ENCODE results near the gene PISD.

Gene PISD

DNA sequence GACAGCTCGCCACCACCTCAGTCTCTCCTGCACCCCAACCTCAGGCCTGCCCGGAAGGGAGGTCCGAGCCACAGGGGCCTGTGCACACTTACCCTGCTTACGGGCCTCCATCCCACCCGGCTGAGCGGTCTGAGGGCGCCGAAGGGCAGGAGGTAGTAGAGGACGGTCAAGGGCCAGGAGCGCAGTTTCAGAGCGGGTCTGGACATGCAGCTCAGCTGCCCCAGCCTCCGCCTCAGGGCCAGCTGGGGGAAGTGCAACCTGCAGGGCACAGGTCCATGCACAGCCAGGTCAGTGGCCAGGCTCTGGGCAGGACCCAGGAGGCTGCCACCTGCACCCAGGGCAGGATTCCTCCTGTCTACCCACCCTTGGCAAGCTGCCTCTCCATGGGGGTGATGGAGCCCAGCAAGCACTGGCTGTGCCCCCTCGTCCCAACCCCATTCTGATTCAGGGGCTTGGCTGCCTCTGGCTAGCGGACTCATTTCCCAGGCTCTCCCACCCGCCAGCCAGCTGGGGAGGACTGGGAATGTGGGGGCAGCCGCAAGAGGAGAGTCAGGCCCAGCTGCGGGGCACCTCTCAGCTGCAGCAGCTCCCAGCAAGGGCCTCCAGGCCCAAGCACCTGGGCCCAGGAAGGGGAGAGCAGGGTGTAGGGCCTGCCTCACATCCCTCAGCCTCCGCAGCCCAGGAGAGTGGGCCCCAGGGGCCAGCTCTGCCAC, 38.3 kb downstream of the PISD start:
- DNase-seq: no peak

GRCh38 chr22:31622980-31623379, 39.0 kb downstream of the PISD start:
- no peak for DNase-seq

GRCh38 chr22:31621507-31622124, 40.4 kb downstream of the PISD start:
- no peak for DNase-seq

GRCh38 chr22:31620756-31621480, 41.1 kb downstream of the PISD start:
- DNase-seq: no peak

- no peak for DNase-seq
Observed at GRCh38 chr22:31619611-31620300, 42.3 kb downstream of the PISD start.

DNA sequence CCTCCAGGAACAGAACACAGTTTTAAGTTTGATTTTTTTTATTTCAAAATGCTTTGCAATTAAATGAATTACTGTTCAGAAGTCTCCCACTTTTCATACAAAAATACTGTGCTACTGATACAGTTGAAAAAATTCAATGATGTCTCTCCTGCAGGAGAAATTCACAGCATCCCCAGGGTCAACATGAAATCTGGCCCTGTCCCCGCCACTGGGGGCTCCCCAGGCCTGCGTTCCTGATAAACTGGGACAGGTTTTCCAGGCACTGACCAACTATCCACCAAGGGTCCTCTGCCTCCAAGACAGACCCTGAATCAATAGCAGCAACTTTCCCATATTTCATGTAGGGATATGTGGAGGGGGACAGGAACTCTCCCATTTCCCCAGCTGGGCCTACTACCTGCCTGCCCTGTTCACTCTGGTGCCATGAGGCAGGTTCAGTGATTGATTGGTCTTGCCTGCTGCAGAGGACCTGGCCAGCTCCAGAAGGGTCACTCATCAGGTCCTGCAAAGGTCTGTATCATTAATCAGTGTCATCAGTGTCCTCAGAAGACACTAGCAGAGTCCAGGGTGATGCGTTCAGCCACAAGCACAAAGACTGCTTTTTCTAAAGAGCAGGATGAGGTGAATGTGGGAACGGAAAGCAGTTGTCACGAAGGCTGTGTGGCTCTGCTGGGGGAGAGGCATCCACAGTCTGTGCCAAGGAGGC, 43.4 kb downstream of the PISD start:
- DNase-seq: no peak

DNA sequence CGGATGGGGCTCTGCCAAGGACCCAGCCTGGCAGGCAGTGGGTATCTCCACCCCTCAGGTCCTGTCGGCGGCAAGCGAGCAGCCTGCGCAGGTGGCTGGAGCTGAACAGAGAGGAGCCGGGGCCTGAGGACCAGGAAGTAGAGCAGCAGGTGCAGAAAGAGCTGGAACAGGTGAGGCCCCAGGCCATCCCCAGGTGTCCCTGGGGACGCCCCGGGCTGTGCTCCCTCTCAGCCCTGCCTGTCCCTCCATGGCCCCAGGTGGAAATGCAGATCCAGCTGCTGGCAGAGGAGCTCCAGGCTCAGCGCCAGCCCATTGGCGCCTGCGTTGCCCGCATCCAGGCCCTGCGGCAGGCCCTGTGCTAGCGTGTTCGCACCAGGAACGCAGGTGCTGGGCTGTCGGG, 44.0 kb downstream of the PISD start:
- no peak for DNase-seq

- no peak for DNase-seq
Observed at GRCh38 chr22:31616315-31616980, 45.6 kb downstream of the PISD start.

DNA sequence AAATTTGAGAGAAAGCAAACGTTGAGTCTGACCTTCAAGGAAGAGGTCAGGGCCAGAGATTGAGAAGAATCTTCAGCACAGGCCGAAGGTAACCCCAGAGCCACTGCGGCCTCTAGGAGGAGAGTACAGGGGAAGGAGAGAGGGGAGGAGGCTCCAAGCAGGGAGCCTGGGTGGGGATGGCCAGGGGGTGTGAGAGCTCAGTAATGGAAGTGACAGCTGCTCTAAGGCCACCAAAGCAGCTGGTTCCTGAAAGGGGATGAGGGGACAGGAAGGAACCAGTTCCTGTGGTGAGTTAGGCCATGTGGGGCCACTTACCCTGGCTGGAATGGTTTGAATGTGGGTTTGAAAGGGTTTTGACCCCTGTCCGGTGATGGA, 46.1 kb downstream of the PISD start:
- no peak for DNase-seq

DNA sequence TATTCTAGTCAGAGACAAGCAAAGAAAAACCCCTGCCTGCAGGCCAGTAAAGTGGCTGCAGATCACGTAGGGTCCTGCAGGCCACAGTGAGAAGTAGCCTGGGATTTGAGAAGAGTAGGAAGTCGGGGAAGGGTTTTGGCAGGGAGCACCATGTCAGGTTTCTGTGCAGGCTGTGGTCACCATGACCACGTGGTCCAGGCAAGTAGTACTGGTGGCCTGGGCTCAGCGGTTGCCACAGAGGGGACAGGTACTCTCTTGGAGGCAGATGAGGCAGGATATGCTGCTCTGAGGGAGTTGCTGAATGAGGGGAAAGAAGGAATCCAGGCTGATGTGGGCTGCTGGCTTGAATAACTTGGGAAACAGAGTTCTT, 46.5 kb downstream of the PISD start:
- no peak for DNase-seq

- DNase-seq: no peak
Observed at GRCh38 chr22:31614781-31615490, 47.1 kb downstream of the PISD start.

GRCh38 chr22:31613904-31614296, 48.1 kb downstream of the PISD start:
- DNase-seq: no peak

- DNase-seq: no peak
Observed at GRCh38 chr22:31613286-31613903, 48.6 kb downstream of the PISD start.

GRCh38 chr22:31612891-31613285, 49.1 kb downstream of the PISD start:
- DNase-seq: no peak

DNA sequence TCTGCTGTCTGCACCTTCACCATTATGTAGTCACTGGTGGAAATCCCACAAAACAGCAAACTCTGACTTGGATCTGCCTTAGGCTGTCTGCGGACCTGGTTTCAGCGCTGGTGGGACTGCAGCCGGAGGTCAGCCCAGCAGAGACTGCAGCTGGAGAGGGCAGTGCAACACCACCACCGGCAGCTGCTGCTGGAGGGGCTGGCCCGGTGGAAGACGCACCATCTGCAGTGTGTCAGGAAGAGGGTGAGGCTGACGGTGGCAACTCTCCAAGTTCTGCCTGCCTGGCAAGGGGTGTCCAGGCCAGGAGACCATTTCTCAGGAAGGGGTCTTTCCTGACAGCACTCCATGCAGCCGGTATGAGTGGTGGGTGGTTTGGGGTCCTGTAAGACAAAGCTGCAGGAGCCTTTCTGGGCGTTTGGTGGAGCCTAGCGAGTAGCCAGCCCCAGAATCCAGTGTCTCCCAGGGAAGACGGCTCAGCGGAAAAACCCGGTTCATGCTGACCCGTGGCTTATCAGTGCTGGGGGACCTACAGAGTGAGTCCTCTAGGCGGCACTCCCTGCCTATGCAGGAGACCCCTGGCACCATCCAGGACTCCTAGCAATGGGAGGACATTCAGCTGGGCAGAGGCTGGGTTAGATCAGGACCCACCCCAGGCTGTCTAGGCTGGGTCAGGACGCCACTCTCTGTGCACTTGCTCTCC, 50.8 kb downstream of the PISD start:
- DNase-seq: no peak

GRCh38 chr22:31610611-31611010, 51.4 kb downstream of the PISD start:
- no peak for DNase-seq

DNA sequence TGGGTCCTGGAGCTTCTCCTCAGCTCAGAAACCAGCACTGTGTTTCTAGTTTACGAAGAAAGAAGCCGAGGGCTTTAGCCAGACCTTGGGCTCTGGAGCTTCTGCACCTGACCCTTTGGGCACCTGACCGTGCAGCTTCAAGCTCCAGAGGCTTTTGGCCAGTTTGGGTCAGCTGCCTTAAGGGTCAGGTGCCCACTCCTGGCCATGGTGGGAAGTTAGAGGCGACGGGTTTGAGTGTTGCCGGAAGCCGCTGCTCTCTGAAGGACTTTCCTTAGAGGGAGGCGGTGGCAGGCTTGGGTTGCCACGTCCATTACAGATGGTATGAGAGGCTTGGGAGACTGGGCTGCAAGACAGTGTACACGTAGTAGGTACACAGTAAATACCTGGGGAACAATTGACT, 52.3 kb downstream of the PISD start:
- DNase-seq: no peak

GRCh38 chr22:31607696-31608095, 54.3 kb downstream of the PISD start:
- no peak for DNase-seq

DNA sequence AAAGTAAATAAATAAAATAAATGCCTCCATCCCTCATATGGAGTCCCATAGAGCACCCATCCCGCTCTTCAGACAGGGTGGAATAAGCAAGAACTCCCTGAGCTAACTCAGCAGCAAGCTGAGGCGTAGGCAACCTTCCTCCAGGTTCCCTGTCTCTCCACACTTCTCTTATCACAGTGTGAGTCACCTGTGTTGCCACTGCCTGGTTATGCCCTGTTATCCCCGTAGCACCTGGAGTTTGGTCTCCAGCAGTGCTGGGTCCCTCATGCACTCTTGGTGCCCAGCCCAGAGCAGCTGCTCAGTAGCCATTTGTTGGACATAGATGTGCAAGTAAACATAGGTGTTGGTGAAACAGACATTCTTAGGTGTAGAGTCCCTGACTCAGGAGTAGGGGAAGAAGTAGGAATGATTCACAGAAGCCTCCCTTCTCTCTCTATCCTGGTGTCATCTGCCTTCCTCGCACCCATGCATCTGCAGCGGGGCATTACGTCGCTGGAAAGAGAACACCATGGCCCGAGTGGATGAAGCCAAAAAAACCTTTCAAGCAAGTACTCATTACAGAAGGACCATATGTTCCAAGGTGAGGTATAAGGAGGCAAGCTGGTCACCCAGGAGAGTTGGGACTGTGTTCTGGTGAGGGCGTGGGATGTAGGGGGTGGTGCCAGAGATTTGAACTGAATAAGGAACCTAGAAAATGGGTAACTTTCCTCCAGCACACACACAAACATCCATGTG, 56.0 kb downstream of the PISD start:
- no peak for DNase-seq

Measured in NCI-H1694 (cell line).